LNCaP clone FGC (cell line): ENCODE measurements around the gene APOC3.
A peak's percentile ranks its signal among the peaks of the same experiment; 100 is the strongest.

Experiments used
- DNase-seq: peaks from one replicate; pipeline ENCODE4 v3.0.0-alpha.2; 2011; ENCODE audit warnings: low read depth
- H3K4me3 ChIP-seq: 2 replicates; pipeline ENCODE4 v1.5.1; 2011; ENCODE audit warnings: mild to moderate bottlenecking, low read depth, low read length, control low read depth
- CTCF ChIP-seq: IDR thresholded peaks from 2 replicates; pipeline ENCODE4 v1.5.1; 2012; ENCODE audit warnings: mild to moderate bottlenecking; ENCODE audit not compliant: control insufficient read depth, insufficient read depth; ENCODE audit errors: extremely low read depth

The APOC3 gene

GRCh38 chr11:116829525-116830183 lies at the start of gene APOC3:
APOC3 (plus strand) TSS chr11:116829907; CDS start chr11:116830583, 676 bp downstream.
- DNase-seq: no peak
- TF ChIP-seq CTCF: no peak
- H3K4me3 ChIP-seq: no peak within 1 kb of the TSS

GRCh38 chr11:116782728-116783127 lies 47.0 kb upstream of the APOC3 start:
- TF ChIP-seq CTCF: no peak
- no peak overlapping the region for H3K4me3 ChIP-seq
- no peak for DNase-seq

- DNase-seq: no peak
- no peak overlapping the region; the same call in 1 of the 2 replicates for H3K4me3 ChIP-seq
- no peak for TF ChIP-seq CTCF
Observed at GRCh38 chr11:116786326-116786725, 43.4 kb upstream of the APOC3 start.

- H3K4me3 ChIP-seq: peak overlapping the region; percentile 78
- no peak for TF ChIP-seq CTCF
- DNase-seq: no peak
Observed at GRCh38 chr11:116786966-116787365, 42.7 kb upstream of the APOC3 start.

GRCh38 chr11:116787436-116787785 lies 42.3 kb upstream of the APOC3 start:
- H3K4me3 ChIP-seq: peak overlapping the region; percentile 78
- no peak for TF ChIP-seq CTCF
- DNase-seq: no peak

GRCh38 chr11:116787786-116788486 lies 41.8 kb upstream of the APOC3 start, which contains the start of gene ZPR1:
ZPR1 (minus strand) TSS chr11:116788023; CDS start chr11:116787990, 33 bp downstream.
- H3K4me3 ChIP-seq: peak within 1 kb of the TSS; percentile 78
- DNase-seq: no peak
- TF ChIP-seq CTCF: no peak
